ENCODE data around the gene ZNF254.
"Not testable (repeated sequence)": the region's sequence is repeated elsewhere in the genome, so short reads cannot be mapped to it uniquely, and the experiment has no call there.

ZNF254 gene

DNA sequence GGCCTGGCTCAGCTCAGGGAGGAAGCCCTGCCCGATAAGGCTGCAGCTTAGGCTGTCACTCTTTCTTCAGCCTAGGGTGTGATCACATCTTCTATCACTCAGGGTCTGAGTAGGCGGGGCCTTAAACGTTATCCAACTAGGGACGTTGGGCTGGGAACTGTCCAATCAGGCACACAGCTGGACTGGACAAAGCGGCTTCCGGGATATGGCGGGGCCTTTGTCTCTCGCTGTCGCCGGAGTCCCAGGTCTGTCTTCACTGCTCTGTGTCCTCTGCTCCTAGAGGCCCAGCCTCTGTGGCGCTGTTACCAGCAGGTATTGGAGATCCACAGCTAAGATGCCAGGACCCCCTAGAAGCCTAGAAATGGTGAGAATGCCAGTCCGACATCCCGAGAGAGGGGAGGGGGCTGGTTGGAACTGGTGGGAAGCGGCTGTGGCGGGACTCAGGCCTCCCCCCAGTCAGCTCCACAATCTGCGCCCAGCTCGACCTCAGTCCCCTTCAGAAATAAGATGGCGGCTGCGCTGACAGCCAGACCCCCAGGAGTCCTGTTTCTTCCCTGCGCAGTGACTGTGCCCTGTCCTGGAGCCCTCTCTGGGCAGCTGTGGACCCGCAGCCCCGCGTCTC lies at the start of gene ZNF254:
ZNF254 (plus strand) TSS at position 214 of the 622 bp plus-strand sequence; CDS start at position 335, 121 bp downstream.
- H3K4me3 ChIP-seq (ENCODE audit: low read depth, low read length): peak within 1 kb of the TSS; percentile 81
- DNase-seq (ENCODE audit: low read depth, low spot score): peak; percentile 74
- no peak for TF ChIP-seq CTCF (IDR thresholded peaks at IDR 0.05; ENCODE audit: insufficient read depth, low read length, missing control alignments)
- ChIA-PET POLR2A (interaction anchor here (0.6 to 2.1 kb wide), 7 partner anchors 9 to 53 kb away, joined by 3 to 6 read pairs (median 3); no protein-coding TSS in a partner anchor), CTCF (interaction anchor here (1.6 kb wide), 1 partner anchor 8 kb away, joined by 3 read pairs; no protein-coding TSS in a partner anchor)

- POLR2A ChIA-PET: no interaction called here
- no peak for DNase-seq (ENCODE audit: low read depth, low spot score)
- CTCF ChIA-PET: no interaction called here
- no peak overlapping the region for H3K4me3 ChIP-seq (ENCODE audit: low read depth, low read length)
- no peak for TF ChIP-seq CTCF (IDR thresholded peaks at IDR 0.05; ENCODE audit: insufficient read depth, low read length, missing control alignments)
Measured at GRCh38 chr19:24040621-24041020, 46.4 kb upstream of the ZNF254 start.

GRCh38 chr19:24041326-24041725 lies 45.7 kb upstream of the ZNF254 start:
- POLR2A ChIA-PET; DNase-seq (ENCODE audit: low read depth, low spot score); H3K4me3 ChIP-seq (ENCODE audit: low read depth, low read length); CTCF ChIA-PET: not testable (repeated sequence)

DNA sequence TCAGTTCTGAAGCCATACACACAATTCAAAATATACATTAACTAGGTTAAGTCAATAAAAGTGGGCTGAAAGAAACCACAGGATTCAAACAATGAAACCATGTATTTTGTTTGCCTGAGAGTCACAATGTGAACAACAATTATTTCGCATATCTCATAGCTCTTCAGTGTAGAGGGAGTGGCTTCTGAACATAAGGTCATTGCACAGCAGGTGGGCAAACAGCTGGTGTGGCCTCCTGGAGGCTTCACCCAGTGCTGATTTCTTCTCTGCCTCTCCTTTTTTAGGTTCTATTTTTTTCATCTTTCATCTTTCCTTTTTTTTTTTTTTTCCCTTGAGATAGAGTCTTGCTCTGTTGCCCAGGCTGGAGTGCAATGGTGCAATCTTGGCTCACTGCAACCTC lies 40.4 kb upstream of the ZNF254 start:
- ChIA-PET POLR2A (no interaction called here), CTCF (no interaction called here)
- DNase-seq (ENCODE audit: low read depth, low spot score): no peak
- TF ChIP-seq CTCF (IDR thresholded peaks at IDR 0.05; ENCODE audit: insufficient read depth, low read length, missing control alignments): no peak
- H3K4me3 ChIP-seq (ENCODE audit: low read depth, low read length): no peak overlapping the region

GRCh38 chr19:24048261-24048660 lies 38.7 kb upstream of the ZNF254 start:
- ChIA-PET POLR2A (interaction anchor here (1.7 kb wide), 1 partner anchor 14 kb away, joined by 6 read pairs; no protein-coding TSS in a partner anchor), CTCF (no interaction called here)
- DNase-seq (ENCODE audit: low read depth, low spot score): no peak
- H3K4me3 ChIP-seq (ENCODE audit: low read depth, low read length): no peak overlapping the region
- no peak for TF ChIP-seq CTCF (IDR thresholded peaks at IDR 0.05; ENCODE audit: insufficient read depth, low read length, missing control alignments)

GRCh38 chr19:24049537-24049936 lies 37.5 kb upstream of the ZNF254 start:
- no peak overlapping the region for H3K4me3 ChIP-seq (ENCODE audit: low read depth, low read length)
- no peak for DNase-seq (ENCODE audit: low read depth, low spot score)
- POLR2A ChIA-PET: no interaction called here
- TF ChIP-seq CTCF (IDR thresholded peaks at IDR 0.05; ENCODE audit: insufficient read depth, low read length, missing control alignments): no peak
- CTCF ChIA-PET: no interaction called here

- CTCF ChIA-PET: no interaction called here
- no peak for TF ChIP-seq CTCF (IDR thresholded peaks at IDR 0.05; ENCODE audit: insufficient read depth, low read length, missing control alignments)
Measured at GRCh38 chr19:24051516-24051915, 35.5 kb upstream of the ZNF254 start.

More at GRCh38 chr19:24051516-24051915, 35.5 kb upstream of the ZNF254 start:
- no peak overlapping the region for H3K4me3 ChIP-seq (ENCODE audit: low read depth, low read length)
- POLR2A ChIA-PET: no interaction called here
- no peak for DNase-seq (ENCODE audit: low read depth, low spot score)
